Esophagus squamous epithelium (tissue), 4 donors: ENCODE measurements around the gene PARD3.

Experiments
- CTCF ChIP-seq, 6 experiments: fragments of 450-650 bp in 4 of 6; fragments of 200-600 bp in 2 of 6; sonication (generic) in 2 of 6; IDR thresholded peaks; one replicate each; pipeline ENCODE4 v1.5.1; 2016 to 2019; ENCODE audit warnings: antibody characterized with exemption in 6 of 6, mild to moderate bottlenecking in 4 of 6, moderate library complexity in 4 of 6
- POLR2A ChIP-seq, 4 donors: fragments of 450-650 bp; IDR thresholded peaks; one replicate each; pipeline ENCODE4 v1.6.1; 2017; ENCODE audit warnings: antibody characterized with exemption in 4 of 4, mild to moderate bottlenecking in 4 of 4, moderate library complexity in 3 of 4

GRCh38 chr10:34351161-34351560, 463.9 kb downstream of the PARD3 start:
- no peak for TF ChIP-seq CTCF (IDR thresholded peaks at IDR 0.05)
- no peak for TF ChIP-seq POLR2A (IDR thresholded peaks at IDR 0.05)
